Neuronal stem cell (in vitro differentiated cells): Measurements from ENCODE around the gene BPIFB6.

Experiments used
- DNase-seq: peaks from one replicate; pipeline ENCODE4 v3.0.0-alpha.2; 2013; ENCODE audit warnings: low spot score
- H2AFZ ChIP-seq: one replicate; pipeline ENCODE4 v1.6.1; 2013; ENCODE audit warnings: mild to moderate bottlenecking, low read length, inconsistent platforms
- H2AK5ac ChIP-seq: 2 replicates; pipeline ENCODE4 v1.6.1; 2013; ENCODE audit warnings: low read depth, mild to moderate bottlenecking, inconsistent platforms, low read length, moderate library complexity, mixed read lengths
- H2BK120ac ChIP-seq: 2 replicates; pipeline ENCODE4 v1.6.1; 2013; ENCODE audit warnings: low read depth, mild to moderate bottlenecking, inconsistent platforms, low read length, moderate library complexity, mixed read lengths
- H2BK12ac ChIP-seq: one replicate; pipeline ENCODE4 v1.6.1; 2013; ENCODE audit warnings: low read length, inconsistent platforms
- H2BK15ac ChIP-seq: 2 replicates; pipeline ENCODE4 v1.6.1; 2013; ENCODE audit warnings: mild to moderate bottlenecking, low read length, inconsistent platforms, mixed read lengths
- H2BK5ac ChIP-seq: one replicate; pipeline ENCODE4 v1.6.1; 2013; ENCODE audit warnings: inconsistent platforms, mild to moderate bottlenecking, low read length, moderate library complexity
- H3K14ac ChIP-seq: one replicate; pipeline ENCODE4 v1.6.1; 2013; ENCODE audit warnings: low read length, inconsistent platforms
- H3K18ac ChIP-seq: 2 replicates; pipeline ENCODE4 v1.6.1; 2013; ENCODE audit warnings: low read length, inconsistent platforms
- H3K23ac ChIP-seq: 2 replicates; pipeline ENCODE4 v1.6.1; 2013; ENCODE audit warnings: low read depth, mild to moderate bottlenecking, mixed read lengths, low read length, inconsistent platforms; ENCODE audit not compliant: poor library complexity
- H3K27ac ChIP-seq: replicated peaks from 3 replicates; pipeline ENCODE4 v1.5.1; 2013; ENCODE audit warnings: low read length, inconsistent platforms
- H3K27me3 ChIP-seq, 3 experiments: 2 replicates each; pipeline ENCODE4 v1.6.1; 2013; ENCODE audit warnings: low read length in 3 of 3, mild to moderate bottlenecking in 2 of 3, inconsistent platforms in 1 of 3, low read depth in 1 of 3, mixed read lengths in 1 of 3, moderate library complexity in 1 of 3; ENCODE audit not compliant: control insufficient read depth in 3 of 3, insufficient read depth in 3 of 3
- H3K36me3 ChIP-seq, 2 donors: replicated peaks in 1 of 2; 2 replicates each; pipeline ENCODE4 v1.6.1; 2013; ENCODE audit warnings: low read length in 2 of 2; ENCODE audit not compliant: control insufficient read depth in 2 of 2, insufficient read depth in 2 of 2
- H3K4ac ChIP-seq: 2 replicates; pipeline ENCODE4 v1.6.1; 2013; ENCODE audit warnings: inconsistent platforms, mild to moderate bottlenecking, low read length, moderate library complexity
- H3K4me1 ChIP-seq, 2 donors: 1 replicate in 1 of 2; 2 replicates in 1 of 2; pipeline ENCODE4 v1.6.1; 2013; ENCODE audit warnings: low read length in 2 of 2, low read depth in 1 of 2; ENCODE audit not compliant: control insufficient read depth in 2 of 2, insufficient read depth in 1 of 2
- H3K4me2 ChIP-seq: one replicate; pipeline ENCODE4 v1.6.1; 2013; ENCODE audit warnings: mild to moderate bottlenecking, low read length, inconsistent platforms; ENCODE audit not compliant: insufficient read depth, poor library complexity, severe bottlenecking
- H3K4me3 ChIP-seq, 2 donors: 2 replicates each; pipeline ENCODE4 v1.5.1; 2013; ENCODE audit warnings: low read length in 2 of 2, mild to moderate bottlenecking in 2 of 2, inconsistent platforms in 1 of 2, moderate library complexity in 1 of 2
- H3K79me1 ChIP-seq: one replicate; pipeline ENCODE4 v1.6.1; 2013; ENCODE audit warnings: low read depth, mild to moderate bottlenecking, inconsistent platforms, low read length, moderate library complexity
- H3K9ac ChIP-seq: one replicate; pipeline ENCODE4 v1.6.1; 2013; ENCODE audit warnings: mild to moderate bottlenecking, low read depth, low read length, inconsistent platforms; ENCODE audit not compliant: poor library complexity
- H3K9me3 ChIP-seq, 2 donors: replicated peaks in 1 of 2; 2 replicates each; pipeline versions ENCODE3 to v1.6.1; 2013; ENCODE audit warnings: low read length in 2 of 2, mild to moderate bottlenecking in 2 of 2, inconsistent platforms in 1 of 2, low read depth in 1 of 2, mixed read lengths in 1 of 2, moderate library complexity in 1 of 2; ENCODE audit not compliant: control insufficient read depth in 2 of 2, insufficient read depth in 1 of 2
- H4K8ac ChIP-seq: one replicate; pipeline ENCODE4 v1.6.1; 2013; ENCODE audit warnings: low read depth, mild to moderate bottlenecking, inconsistent platforms, low read length, moderate library complexity
- H4K91ac ChIP-seq: one replicate; pipeline ENCODE4 v1.6.1; 2013; ENCODE audit warnings: low read length, low read depth, mild to moderate bottlenecking, inconsistent platforms; ENCODE audit not compliant: poor library complexity
- WGBS, 2 donors: extraction: QIAGEN DNeasy Blood & Tissue Kit; methylation state at CpG; one replicate each; pipeline ENCODE4 v1.1.7; 2013; ENCODE audit warnings: missing lambda C conversion rate in 2 of 2, mixed read lengths in 1 of 2; ENCODE audit not compliant: insufficient read length in 2 of 2, insufficient replicate concordance in 1 of 2; ENCODE audit errors: extremely low coverage in 2 of 2; 5-methylcytosine and 5-hydroxymethylcytosine counted together

BPIFB6 gene

GRCh38 chr20:33082546-33082945, 51.1 kb downstream of the BPIFB6 start:
- Histone ChIP-seq H4K8ac (no peak overlapping the region), H3K9ac (peak overlapping the region; percentile 50), H2AFZ (no peak overlapping the region), H3K4me1 (no peaks in the 10 kb centered on the region), H3K27me3 (peaks cover 0 to 2% (median 0%) of the 10 kb centered on the region in 3 experiments), H3K4me2 (no peak overlapping the region), H2AK5ac (no peak overlapping the region), H2BK120ac (no peak overlapping the region), H3K9me3 (no peaks in the 10 kb centered on the region), H3K23ac (no peak overlapping the region), H3K4ac (no peak overlapping the region), H3K27ac (no peak overlapping the region), H2BK5ac (no peak overlapping the region), H2BK12ac (no peak overlapping the region), H2BK15ac (no peak overlapping the region), H3K18ac (peak overlapping the region; percentile 58), H4K91ac (no peak overlapping the region), H3K79me1 (no peaks in the 10 kb centered on the region), H3K36me3 (no peaks in the 10 kb centered on the region), H3K4me3 (no peak overlapping the region), H3K14ac (no peak overlapping the region)
- WGBS, 2 donors: no CpG with 5 or more reads among the region's 6 CpGs
- DNase-seq: no peak

- no peak for DNase-seq
- Histone ChIP-seq H3K18ac (peak overlapping the region; percentile 81), H3K79me1 (no peaks in the 10 kb centered on the region), H2BK120ac (no peak overlapping the region), H3K27me3 (peaks cover 0 to 6% (median 0%) of the 10 kb centered on the region in 3 experiments), H2BK5ac (no peak overlapping the region), H3K14ac (no peak overlapping the region), H3K4ac (no peak overlapping the region), H2BK12ac (no peak overlapping the region), H3K4me3 (no peak overlapping the region), H3K9me3 (no peaks in the 10 kb centered on the region), H3K27ac (no peak overlapping the region), H2AK5ac (peak overlapping the region; percentile 74), H4K91ac (no peak overlapping the region), H2BK15ac (no peak overlapping the region), H3K4me2 (no peak overlapping the region), H3K36me3 (no peaks in the 10 kb centered on the region), H3K23ac (peak overlapping the region; percentile 12), H3K4me1 (no peaks in the 10 kb centered on the region), H2AFZ (no peak overlapping the region), H4K8ac (no peak overlapping the region), H3K9ac (peak overlapping the region; percentile 31)
- no CpG with 5 or more reads among the region's 20 CpGs for WGBS, 2 donors
These were observed 52.3 kb downstream of the BPIFB6 start for GRCh38 chr20:33083544-33084340.

- no peak overlapping the region for H3K4me3 ChIP-seq
- no peaks in the 10 kb centered on the region for H3K79me1 ChIP-seq
- H2BK5ac ChIP-seq: no peak overlapping the region
- no peak overlapping the region for H4K8ac ChIP-seq
- no peak overlapping the region for H2AFZ ChIP-seq
- peaks cover 0 to 6% (median 0%) of the 10 kb centered on the region in 3 experiments for H3K27me3 ChIP-seq
- no peak for DNase-seq
- no peak overlapping the region for H3K27ac ChIP-seq
- no peaks in the 10 kb centered on the region for H3K9me3 ChIP-seq
- no peaks in the 10 kb centered on the region for H3K36me3 ChIP-seq
- no CpG with 5 or more reads among the region's 15 CpGs for WGBS, 2 donors
- H3K9ac ChIP-seq: no peak overlapping the region
- H4K91ac ChIP-seq: peak overlapping the region; percentile 50
- no peak overlapping the region for H3K4me2 ChIP-seq
- no peak overlapping the region for H3K4ac ChIP-seq
- H2BK15ac ChIP-seq: no peak overlapping the region
- H3K14ac ChIP-seq: peak overlapping the region; percentile 17
- no peak overlapping the region for H2BK120ac ChIP-seq
- no peak overlapping the region for H3K23ac ChIP-seq
- no peak overlapping the region for H2AK5ac ChIP-seq
- no peak overlapping the region for H3K18ac ChIP-seq
- no peak overlapping the region for H2BK12ac ChIP-seq
- no peaks in the 10 kb centered on the region for H3K4me1 ChIP-seq
These were observed 53.3 kb downstream of the BPIFB6 start for GRCh38 chr20:33084722-33085121.

GRCh38 chr20:33086052-33086722, 54.7 kb downstream of the BPIFB6 start:
- H2BK12ac ChIP-seq: peak overlapping the region; percentile 5
- peak overlapping the region; percentile 67 for H3K18ac ChIP-seq
- H3K4me1 ChIP-seq: no peaks in the 10 kb centered on the region
- peaks cover 0 to 6% (median 0%) of the 10 kb centered on the region in 3 experiments for H3K27me3 ChIP-seq
- no peaks in the 10 kb centered on the region for H3K36me3 ChIP-seq
- H3K9me3 ChIP-seq: no peaks in the 10 kb centered on the region
- WGBS, 2 donors: no CpG with 5 or more reads among the region's 14 CpGs
- no peak overlapping the region for H4K91ac ChIP-seq
- no peak overlapping the region for H3K23ac ChIP-seq
- H3K4ac ChIP-seq: no peak overlapping the region
- no peak overlapping the region for H3K27ac ChIP-seq
- no peak overlapping the region for H2AFZ ChIP-seq
- peak overlapping the region; percentile 51 for H2AK5ac ChIP-seq
- H2BK15ac ChIP-seq: peak overlapping the region; percentile 22
- H3K9ac ChIP-seq: peak overlapping the region; percentile 39
- H2BK120ac ChIP-seq: no peak overlapping the region
- H3K4me2 ChIP-seq: no peak overlapping the region
- no peak for DNase-seq
- H3K79me1 ChIP-seq: no peaks in the 10 kb centered on the region
- H3K14ac ChIP-seq: no peak overlapping the region
- no peak overlapping the region for H2BK5ac ChIP-seq
- no peak overlapping the region for H4K8ac ChIP-seq
- H3K4me3 ChIP-seq: no peak overlapping the region
